ENCODE results near the gene KLK12. TPM values are rescaled to one million over a fixed set of nuclear protein-coding genes. Genes with fewer than 3 reads are reported as not detected.
A peak's percentile ranks its signal among the peaks of the same experiment; 100 is the strongest.

The KLK12 gene
- total RNA-seq, 1 donor from 2014 or later = 0.78 TPM

- DNase-seq (ENCODE audit: low spot score) = no peak
Observed at GRCh38 chr19:51047031-51047335, 12.2 kb upstream of the KLK12 start.

GRCh38 chr19:51044327-51044726 is 9.5 kb upstream of the KLK12 start:
- no peak for DNase-seq (ENCODE audit: low spot score)

GRCh38 chr19:51043497-51043896 is 8.7 kb upstream of the KLK12 start:
- no peak for DNase-seq (ENCODE audit: low spot score)

DNA sequence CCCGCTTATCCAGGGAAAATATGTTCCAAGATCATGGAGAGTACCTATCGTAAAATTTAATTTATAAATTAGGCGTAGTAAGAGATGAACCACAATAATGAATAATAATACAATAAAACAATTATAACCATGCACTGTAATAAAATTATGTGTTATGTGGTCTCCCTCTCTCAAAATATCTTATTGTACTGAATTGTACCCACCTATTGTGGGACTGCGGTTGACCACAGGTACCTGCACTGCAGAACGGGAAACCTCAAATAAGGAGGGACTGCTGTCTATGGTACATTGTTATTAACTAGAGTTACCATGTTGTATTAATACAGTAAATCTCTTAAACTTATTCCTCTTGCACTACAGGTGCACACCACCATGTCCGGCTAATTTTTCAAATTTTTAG is 5.3 kb upstream of the KLK12 start:
- DNase-seq (ENCODE audit: low spot score) = no peak

GRCh38 chr19:51036519-51036918 is 1.7 kb upstream of the KLK12 start:
- no peak for DNase-seq (ENCODE audit: low spot score)

DNA sequence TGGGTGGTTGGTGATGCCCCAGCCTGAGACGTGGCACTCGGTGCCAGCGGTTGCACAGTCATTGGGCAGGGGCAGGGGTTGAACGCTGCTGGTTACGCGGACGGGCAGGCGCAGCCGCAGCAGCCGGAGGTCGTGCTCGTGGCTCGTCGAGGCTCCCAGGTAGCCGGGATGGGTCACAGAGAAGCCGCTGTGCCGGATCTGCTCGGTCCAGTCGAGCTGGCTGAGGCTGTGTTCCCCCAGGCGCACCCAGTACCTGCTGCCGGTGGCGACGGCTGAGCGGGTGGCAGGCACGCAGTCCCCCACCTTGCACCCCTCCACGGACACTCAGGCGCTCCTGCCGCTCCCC is 2.9 kb downstream of the KLK12 start:
- DNase-seq (ENCODE audit: low spot score) = no peak

GRCh38 chr19:51031220-51031879 is 3.5 kb downstream of the KLK12 start:
- no peak for DNase-seq (ENCODE audit: low spot score)

- DNase-seq (ENCODE audit: low spot score) = no peak
Observed at GRCh38 chr19:51030631-51031030, 4.2 kb downstream of the KLK12 start.

DNA sequence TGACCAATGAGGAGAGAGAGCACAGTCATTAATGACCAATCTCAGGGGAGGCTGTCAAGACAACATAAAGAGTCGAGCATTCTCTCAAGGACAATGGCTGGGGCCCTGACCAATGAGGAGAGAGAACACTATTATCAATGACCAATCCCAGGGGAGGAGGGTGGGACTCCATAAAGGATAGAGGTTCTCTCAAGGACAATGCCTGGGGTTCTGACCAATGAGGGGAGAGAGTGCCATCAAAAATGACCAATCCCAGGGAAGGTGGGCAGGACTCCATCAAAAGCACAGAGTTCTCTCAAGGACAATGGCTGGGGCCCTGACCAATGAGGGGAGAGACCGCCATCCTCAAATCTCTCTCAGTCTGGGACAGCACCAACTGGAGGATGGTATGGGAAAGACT is 5.1 kb downstream of the KLK12 start:
- DNase-seq (ENCODE audit: low spot score) = no peak

DNA sequence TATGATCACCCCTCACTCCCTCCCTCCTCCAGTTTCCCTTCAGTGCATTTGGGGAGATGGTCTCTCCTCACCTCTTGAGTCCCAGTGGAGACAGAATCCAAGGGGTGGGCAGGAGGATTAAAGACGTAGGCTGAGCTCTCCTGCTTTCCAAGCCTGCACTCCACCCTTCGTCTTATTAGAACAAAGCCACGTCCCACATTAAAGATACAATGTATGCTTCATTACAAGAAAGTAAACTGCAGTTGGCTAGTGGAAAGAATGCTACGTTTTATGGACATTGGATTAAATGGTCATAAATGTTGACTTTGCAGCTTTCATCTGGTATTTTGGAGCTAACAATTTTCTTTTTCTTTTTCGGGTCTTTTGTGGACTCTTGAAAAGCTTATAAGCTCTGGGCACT is 6.9 kb downstream of the KLK12 start:
- no peak for DNase-seq (ENCODE audit: low spot score)

- DNase-seq (ENCODE audit: low spot score) = no peak
Observed at GRCh38 chr19:51027126-51027806, 7.5 kb downstream of the KLK12 start.

DNA sequence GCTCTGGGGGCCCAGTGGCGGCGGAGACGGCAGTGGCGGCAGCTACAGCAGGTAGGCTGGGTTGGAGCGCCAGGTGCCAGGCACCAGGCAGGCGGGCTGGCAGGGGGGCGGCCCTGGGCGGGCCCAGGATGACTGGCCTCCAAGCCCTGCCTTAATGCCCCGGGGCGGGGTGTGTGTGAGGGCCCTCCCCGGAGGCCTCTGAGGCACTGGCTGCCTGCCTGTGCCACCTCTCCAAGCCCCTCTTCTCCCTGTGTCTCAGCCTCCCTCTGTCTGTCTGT is 8.3 kb downstream of the KLK12 start, which contains the start of gene KLK11:
Gene KLK11, minus strand, starts transcription at position 63 of the 278 bp plus-strand sequence. CDS start 985 bp downstream, outside the sequence.
- peak; percentile 84 for DNase-seq (ENCODE audit: low spot score)

DNA sequence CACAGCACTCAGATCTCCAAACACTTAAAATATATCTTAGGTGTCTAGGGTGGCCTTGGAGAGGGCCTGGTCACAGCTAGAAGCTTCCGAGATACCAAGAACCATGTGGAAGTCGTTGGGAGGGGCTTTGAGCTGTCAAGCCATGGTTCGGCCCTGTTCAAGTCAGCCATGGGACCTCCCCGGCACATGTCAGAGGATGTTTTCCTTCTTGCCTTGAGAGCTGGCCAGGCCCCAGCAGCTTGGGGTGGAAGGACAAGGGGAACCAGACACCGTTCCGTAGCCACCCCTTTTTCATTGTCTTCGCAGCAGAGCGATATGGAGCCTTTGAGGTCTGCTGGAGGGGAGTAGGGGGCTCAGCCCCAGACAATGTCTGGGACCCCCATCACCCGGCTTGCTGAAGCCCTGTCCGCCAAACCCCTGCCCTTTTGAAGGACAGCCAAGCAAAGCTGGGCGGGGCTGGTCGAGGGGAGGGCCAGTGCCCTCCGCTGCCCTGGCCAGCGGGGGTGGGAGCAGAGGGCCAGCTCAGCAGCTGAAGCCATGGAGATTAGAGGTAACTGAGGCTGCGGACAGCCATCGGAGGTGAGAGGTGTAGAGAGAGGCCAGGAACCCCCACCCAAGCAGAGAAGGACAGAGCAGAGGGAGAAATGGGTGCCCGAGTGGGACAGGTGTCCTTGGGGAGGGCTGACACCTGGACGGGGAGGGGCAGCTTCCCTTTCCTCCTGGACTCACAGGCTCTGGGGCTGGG is 8.8 kb downstream of the KLK12 start:
- DNase-seq (ENCODE audit: low spot score) = peak; percentile 35

DNA sequence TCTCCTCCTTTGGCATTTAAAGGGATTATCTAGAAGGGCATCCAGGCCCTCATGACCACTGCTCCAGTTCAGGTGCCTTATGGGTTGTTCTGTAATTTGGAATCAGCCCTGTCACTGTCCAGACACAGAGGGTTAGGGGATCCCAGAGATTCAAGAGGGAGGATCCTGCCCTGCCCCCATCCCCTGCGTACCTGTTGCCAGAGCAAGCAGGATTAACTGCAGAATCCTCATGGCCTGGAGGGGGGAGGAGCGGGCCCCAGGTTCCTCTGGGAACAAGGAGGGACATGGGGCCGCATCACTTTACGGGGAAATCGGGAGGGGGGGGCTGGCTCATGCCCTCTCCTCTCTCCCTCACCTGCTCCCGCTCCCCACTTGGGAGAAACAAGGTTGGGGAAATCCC is 9.4 kb downstream of the KLK12 start:
- no peak for DNase-seq (ENCODE audit: low spot score)

DNA sequence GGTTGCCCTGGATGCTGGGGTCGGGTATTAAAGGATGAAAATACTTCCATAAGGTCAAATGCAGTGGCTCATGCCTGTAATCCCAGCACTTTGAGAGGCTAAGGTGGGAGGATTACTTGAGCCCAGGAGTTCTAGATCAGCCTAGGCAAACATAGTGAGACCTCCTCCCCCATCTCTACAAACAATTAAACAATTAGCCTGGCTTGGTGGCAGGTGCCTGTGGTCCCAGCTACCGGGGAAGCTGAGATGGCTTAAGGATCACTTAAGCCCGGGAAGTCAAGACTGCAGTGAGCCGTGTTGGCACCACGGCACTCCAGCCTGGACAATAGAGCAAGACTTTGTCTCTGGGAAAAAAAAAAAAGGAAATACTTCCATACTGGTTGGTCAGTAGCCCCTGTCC is 9.9 kb downstream of the KLK12 start:
- DNase-seq (ENCODE audit: low spot score) = no peak

GRCh38 chr19:51023946-51024345 is 10.9 kb downstream of the KLK12 start:
- no peak for DNase-seq (ENCODE audit: low spot score)

- DNase-seq (ENCODE audit: low spot score) = no peak
Observed at GRCh38 chr19:51022526-51022925, 12.3 kb downstream of the KLK12 start.

- DNase-seq (ENCODE audit: low spot score) = peak; percentile 38
Observed at GRCh38 chr19:51020988-51021651, 13.7 kb downstream of the KLK12 start.

DNA sequence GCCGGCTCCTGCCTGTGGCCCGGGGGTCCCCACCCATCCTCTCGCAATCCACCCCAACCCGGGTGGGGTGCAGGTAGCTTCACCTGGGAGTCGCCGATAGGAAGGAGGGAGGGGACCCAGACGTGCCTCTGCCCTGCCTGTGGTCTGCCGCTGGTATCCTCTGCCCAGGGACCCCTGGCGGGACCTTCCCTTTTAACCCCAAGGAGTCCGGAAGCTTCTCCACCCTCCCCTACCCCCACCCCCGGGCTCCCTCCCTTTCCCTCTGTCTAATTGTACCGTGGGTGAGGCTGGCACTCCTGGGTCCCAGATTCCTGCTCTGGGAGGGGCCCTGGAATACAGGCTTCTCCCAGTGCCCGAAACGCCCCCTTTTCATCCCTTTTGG is 15.3 kb downstream of the KLK12 start, which contains the start of gene KLK10:
Gene KLK10, minus strand, starts transcription at position 166 of the 382 bp plus-strand sequence. CDS start 579 bp downstream, outside the sequence.
- DNase-seq (ENCODE audit: low spot score) = no peak

DNA sequence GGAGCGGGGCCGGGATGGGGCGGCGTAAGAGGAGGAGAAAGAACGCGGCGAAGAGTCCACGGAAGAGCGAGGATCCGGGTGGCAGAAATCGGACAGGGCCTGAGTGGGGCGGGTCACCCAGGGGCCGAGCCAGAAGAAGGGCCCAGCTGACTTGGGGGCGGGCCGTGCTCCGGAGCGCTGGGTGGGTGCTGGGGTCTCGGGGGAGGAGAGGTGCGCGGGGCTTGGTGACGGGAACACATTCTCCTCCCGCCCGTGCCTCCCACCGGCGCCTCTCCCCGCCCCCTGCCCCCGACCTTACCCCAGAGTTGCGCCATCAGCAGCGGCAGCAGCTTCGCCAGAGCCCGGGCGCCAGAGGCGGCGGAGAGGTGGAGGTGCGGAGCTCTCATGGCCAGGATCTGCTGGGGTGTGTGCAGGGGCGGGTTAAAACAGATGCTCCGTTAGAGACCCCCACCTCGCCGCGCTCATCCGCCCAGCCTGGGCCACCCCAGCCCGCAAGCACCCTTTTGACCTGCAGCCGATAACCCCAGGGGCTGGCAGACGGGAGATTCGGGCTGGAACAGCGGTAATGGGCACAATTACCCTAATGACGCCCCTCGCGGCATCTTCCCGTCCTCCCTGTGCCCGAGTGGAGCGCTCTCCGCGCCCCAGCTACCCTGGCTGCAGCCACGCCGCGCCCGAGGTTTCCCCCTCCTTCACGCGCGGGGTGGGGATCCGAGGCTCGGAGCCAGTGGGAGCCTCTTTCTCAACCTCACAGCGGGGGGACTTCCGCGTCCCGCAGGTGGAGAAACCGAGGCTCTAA is 15.9 kb downstream of the KLK12 start:
- DNase-seq (ENCODE audit: low spot score) = peak; percentile 20

- DNase-seq (ENCODE audit: low spot score) = peak; percentile 69
Observed at GRCh38 chr19:51016798-51017683, 17.8 kb downstream of the KLK12 start.

All from mucosa of gallbladder (tissue), 1 donor.